IPS-18a (cell line): ENCODE data around the gene CHST3.

Experiments used
- H3K27ac ChIP-seq: one replicate; pipeline ENCODE4 v1.5.1; 2013; ENCODE audit warnings: low read length
- H3K27me3 ChIP-seq: one replicate; pipeline ENCODE4 v1.6.1; 2013; ENCODE audit warnings: mild to moderate bottlenecking, low read length; ENCODE audit not compliant: control insufficient read depth, insufficient read depth
- H3K36me3 ChIP-seq: one replicate; pipeline ENCODE4 v1.6.1; 2013; ENCODE audit warnings: low read depth, low read length; ENCODE audit not compliant: control insufficient read depth
- H3K4me1 ChIP-seq: one replicate; pipeline ENCODE4 v1.6.1; 2013; ENCODE audit warnings: low read depth, low read length; ENCODE audit not compliant: control insufficient read depth
- H3K4me3 ChIP-seq: one replicate; pipeline ENCODE4 v1.5.1; 2013; ENCODE audit warnings: low read length
- H3K9ac ChIP-seq: one replicate; pipeline ENCODE4 v1.6.1; 2013; ENCODE audit warnings: mild to moderate bottlenecking, low read length, moderate library complexity
- H3K9me3 ChIP-seq: one replicate; pipeline ENCODE4 v1.6.1; 2013; ENCODE audit warnings: low read depth, low read length; ENCODE audit not compliant: control insufficient read depth

Gene CHST3

DNA sequence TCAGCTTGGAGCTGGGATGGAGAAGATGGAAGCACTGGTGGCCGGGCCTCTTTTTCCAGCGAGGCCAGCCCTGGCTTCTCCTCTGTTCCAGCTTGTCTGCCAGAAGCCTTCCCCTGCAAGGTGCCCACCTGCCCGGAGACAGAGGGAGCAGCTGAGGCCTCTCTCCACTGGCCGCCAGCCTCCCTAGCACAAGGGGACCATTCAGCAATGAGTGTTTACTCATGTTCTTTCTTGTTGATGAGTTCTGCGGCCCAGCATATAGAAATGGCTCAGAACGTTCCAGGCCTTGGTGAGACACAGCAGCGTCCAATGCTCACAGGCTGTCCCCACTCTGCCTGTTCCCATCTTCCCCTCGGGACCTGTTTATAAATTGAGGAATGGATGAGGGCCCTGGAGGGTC is 47.3 kb downstream of the CHST3 start:
- no peaks in the 10 kb centered on the region for H3K4me1 ChIP-seq
- H3K27me3 ChIP-seq: no peaks in the 10 kb centered on the region
- no peak overlapping the region for H3K27ac ChIP-seq
- no peak overlapping the region for H3K9ac ChIP-seq
- no peak overlapping the region for H3K4me3 ChIP-seq
- H3K36me3 ChIP-seq: no peaks in the 10 kb centered on the region
- H3K9me3 ChIP-seq: no peaks in the 10 kb centered on the region

DNA sequence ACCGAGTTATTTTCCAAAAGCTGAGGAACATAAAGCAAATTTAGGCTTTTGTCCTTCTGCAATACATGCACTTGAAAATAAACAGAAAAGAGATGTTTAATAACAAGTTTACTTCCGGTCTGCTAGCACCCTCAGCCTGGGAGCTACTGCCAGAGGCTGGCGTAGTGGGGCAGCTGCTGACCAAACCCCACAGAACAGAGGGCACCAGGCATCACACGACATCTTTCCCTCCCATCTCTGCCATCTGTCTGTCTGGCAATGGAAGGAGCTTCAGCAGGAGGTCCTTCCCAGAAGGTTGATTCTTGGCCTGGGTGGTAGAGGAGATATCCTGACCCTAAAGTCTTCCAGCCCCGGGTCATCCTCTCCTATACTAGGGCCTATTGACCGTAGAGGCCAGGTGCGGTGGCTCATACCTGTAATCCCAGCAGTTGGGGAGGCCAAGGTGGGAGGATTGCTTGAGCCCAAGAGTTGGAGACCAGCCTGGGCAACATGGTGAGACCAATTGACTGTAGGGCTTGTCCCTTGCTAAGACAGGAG is 47.8 kb downstream of the CHST3 start:
- no peak overlapping the region for H3K27ac ChIP-seq
- no peaks in the 10 kb centered on the region for H3K4me1 ChIP-seq
- no peaks in the 10 kb centered on the region for H3K9me3 ChIP-seq
- H3K36me3 ChIP-seq: no peaks in the 10 kb centered on the region
- H3K27me3 ChIP-seq: no peaks in the 10 kb centered on the region
- H3K9ac ChIP-seq: no peak overlapping the region
- H3K4me3 ChIP-seq: no peak overlapping the region

DNA sequence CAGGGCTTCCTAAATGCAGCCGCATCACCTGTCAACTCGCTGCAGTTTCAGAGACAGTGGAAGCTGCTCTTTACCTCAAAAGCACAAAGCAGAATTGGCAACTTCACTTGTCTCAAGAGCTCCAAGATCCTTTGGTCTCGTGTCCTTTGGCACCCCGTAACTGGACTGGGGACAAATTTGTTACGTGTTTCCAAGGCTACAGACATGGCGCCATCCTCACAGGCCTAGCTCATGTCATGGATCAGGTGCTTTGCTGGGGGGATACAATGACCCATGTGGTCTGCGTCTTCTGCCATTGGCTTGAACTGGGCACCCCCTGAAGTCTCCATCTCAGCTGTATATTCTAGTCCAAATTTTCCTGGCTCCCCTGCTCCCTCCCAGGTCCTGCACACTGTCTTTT is 48.6 kb downstream of the CHST3 start:
- Histone ChIP-seq H3K4me3 (no peak overlapping the region), H3K27ac (no peak overlapping the region), H3K9ac (no peak overlapping the region), H3K36me3 (no peaks in the 10 kb centered on the region), H3K27me3 (no peaks in the 10 kb centered on the region), H3K9me3 (no peaks in the 10 kb centered on the region), H3K4me1 (no peaks in the 10 kb centered on the region)

DNA sequence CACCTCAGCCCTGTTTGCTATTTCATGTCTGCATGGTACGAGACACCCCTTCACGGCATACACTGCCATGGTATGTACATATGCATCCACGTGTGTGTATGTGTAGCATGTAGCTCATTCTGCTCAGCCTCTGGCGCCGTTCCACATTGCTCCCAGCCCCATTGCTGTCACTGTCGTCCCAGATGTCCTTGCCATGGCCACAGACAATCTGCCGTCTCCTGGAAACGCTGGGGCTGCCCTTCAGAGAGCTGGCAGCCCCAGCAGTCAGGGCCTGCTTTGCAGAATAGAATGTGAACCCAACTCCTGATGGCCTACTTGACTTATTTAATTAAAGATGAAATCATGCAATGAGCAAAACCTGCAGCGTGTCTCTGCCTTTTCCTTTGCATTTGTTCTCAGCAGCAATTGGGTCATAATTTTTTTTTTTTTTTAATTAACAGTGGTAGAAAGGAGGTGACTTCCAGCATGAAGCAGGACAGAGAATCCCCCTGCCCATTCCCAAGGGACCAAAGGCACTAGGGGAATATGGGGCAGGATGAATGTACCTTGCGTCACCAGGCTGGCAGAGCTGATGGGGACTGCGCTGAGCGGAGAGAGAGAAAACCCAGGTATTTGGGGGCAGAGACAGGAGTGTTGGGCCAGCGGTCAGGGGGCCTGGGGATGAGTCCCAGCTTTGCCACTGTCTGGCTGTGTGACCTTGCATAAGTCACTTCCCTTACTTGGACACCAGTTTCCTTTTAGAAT is 49.2 kb downstream of the CHST3 start:
- no peaks in the 10 kb centered on the region for H3K36me3 ChIP-seq
- no peak overlapping the region for H3K9ac ChIP-seq
- H3K4me3 ChIP-seq: no peak overlapping the region
- no peak overlapping the region for H3K27ac ChIP-seq
- no peaks in the 10 kb centered on the region for H3K4me1 ChIP-seq
- no peaks in the 10 kb centered on the region for H3K9me3 ChIP-seq
- no peaks in the 10 kb centered on the region for H3K27me3 ChIP-seq

DNA sequence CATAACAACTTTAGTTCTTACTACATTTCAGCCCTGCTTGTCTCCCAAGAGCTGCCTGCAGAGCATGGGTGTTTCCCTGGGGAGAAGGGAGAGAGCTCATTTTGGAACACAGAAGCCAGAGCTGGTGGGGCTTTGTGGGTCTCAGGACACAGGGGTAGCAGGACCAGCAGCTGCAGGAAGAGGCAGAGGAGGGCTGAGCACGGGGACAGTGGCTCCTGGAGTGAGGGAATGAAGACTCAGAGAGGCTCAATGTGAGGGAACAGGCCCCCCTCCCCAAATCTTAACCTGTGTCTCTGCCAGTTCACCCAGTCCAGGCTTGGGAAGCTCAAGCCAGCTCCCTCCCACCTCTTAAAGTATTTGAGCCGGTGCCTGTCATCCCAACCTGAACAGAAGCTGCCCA is 50.0 kb downstream of the CHST3 start:
- H3K4me1 ChIP-seq: no peaks in the 10 kb centered on the region
- H3K9me3 ChIP-seq: no peaks in the 10 kb centered on the region
- no peak overlapping the region for H3K27ac ChIP-seq
- H3K9ac ChIP-seq: no peak overlapping the region
- H3K36me3 ChIP-seq: no peaks in the 10 kb centered on the region
- no peaks in the 10 kb centered on the region for H3K27me3 ChIP-seq
- H3K4me3 ChIP-seq: no peak overlapping the region

DNA sequence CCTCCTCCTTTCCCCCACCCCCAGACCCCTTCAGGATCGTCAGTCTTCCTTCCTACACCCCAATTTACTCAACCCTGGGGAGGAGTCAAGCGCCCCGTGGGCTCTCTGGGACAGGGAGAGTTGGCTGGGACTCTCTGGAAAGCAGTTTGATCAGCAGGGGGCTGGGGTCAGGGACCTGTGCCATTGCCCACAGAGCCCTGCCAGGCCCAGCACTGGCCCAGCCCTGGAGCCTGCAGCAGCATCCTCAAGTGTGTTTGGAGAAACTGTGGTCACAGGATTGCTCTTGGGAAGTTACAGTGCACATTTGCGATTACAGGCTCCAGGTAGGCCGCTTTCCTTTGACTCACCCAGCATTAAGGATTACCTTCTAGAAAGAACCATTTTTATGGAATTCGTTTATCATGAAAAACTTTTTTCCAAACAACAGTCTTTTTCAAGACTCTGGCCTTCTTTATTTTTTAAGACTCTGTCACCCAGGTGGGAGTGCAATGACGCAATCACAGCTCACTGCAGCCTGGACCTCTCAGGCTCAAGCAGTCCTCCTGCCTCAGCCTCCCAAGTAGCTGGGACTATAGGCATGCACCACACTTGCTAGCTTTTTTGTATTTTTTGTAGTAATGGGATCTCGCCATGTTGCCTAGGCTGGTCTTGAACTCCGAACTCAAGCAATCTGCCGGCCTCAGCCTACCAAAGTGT is 50.7 kb downstream of the CHST3 start:
- Histone ChIP-seq H3K4me1 (no peaks in the 10 kb centered on the region), H3K9me3 (no peaks in the 10 kb centered on the region), H3K9ac (no peak overlapping the region), H3K4me3 (no peak overlapping the region), H3K27ac (no peak overlapping the region), H3K27me3 (no peaks in the 10 kb centered on the region), H3K36me3 (no peaks in the 10 kb centered on the region)

DNA sequence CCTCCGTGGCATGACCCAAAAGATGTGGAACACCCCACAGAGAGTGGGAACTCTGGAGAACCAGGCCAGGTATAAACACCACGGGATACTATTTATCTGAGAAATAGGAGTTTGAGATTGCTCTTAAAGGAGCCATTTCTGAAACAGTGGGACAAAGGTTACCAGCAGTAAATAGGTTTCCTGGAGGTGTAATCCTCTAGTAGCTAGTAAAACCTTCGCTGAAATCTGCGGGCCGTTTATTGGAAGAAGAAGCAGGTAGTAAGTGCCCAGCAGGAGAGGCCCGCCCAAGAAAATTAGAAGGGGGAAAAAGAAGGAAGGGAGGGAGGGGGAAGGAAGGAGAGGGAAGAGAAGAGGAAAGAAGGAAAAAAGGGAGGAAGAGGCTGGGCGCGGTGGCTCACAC is 51.6 kb downstream of the CHST3 start:
- Histone ChIP-seq H3K27me3 (no peaks in the 10 kb centered on the region), H3K27ac (no peak overlapping the region), H3K9ac (no peak overlapping the region), H3K36me3 (no peaks in the 10 kb centered on the region), H3K4me3 (no peak overlapping the region), H3K9me3 (no peaks in the 10 kb centered on the region), H3K4me1 (no peaks in the 10 kb centered on the region)

DNA sequence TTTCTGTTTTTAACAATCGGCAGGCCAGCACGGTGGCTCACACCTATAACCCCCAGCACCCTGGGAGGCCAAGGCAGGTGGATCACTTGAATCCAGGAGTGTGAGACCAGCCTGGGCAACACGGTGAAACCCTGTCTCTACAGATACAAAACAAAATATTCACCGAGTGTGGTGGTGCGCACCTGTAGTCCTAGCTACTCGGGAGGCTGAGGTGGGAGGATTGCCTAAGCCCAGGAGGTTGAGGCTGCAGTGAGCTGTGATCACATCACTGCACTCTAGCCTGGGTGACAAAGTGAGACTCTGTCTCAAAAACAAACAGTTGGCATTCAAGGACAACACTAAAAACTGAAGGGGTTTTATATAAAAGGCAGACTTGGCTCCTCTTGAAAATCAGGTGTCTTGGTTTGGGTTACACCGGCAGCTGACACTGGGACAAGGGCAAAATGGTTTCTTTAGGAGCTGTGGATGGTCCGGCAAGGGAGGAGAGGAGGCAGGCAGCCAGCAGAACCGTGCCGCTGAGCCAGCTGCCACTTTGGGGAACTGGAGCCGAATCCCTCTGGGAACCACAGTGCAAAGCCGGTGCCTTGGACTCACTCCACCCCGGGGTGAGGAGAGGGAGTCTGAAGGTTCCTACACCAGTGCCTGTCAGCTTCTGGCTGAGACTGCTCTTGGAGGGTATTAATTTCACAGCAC is 52.6 kb downstream of the CHST3 start:
- H3K4me1 ChIP-seq: no peaks in the 10 kb centered on the region
- no peaks in the 10 kb centered on the region for H3K27me3 ChIP-seq
- no peaks in the 10 kb centered on the region for H3K9me3 ChIP-seq
- H3K9ac ChIP-seq: no peak overlapping the region
- H3K27ac ChIP-seq: no peak overlapping the region
- H3K4me3 ChIP-seq: no peak overlapping the region
- H3K36me3 ChIP-seq: no peaks in the 10 kb centered on the region

DNA sequence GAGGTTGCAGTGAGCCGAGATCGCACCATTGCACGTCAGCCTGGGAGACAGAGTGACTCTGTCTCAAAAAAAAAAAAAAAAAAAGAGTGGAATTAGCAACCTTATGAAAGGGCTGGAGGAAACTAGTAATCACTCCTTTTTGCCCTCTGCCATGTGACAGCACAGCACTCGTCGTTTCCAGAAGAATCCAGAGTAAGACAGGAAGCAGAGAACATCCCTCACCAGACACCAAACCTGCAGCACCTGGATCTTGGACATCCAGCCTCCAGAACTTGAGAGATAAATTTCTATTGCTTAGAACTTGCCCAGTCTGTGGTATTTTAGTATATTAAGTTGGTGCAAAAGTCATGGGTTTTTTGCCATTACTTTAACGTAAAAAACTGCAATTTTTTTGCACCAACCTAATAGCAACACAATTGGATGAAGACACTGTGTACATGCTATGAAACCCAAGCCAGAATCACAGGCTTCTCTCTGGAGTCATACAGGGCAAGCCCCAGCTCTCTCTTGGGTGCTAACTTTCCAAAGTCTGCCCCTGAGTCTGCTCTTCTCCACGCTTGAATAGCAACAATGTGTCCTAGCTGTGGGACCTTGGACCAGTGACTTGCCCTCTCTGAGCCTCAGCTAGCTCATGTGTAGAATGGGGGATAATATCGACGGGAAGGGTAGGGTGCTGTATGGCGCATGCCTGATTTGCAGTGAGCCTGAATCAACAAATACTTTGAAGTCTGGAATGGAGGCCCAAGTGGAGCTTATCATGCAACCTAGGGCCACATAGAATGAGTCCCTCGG is 55.1 kb downstream of the CHST3 start:
- Histone ChIP-seq H3K27me3 (no peaks in the 10 kb centered on the region), H3K27ac (no peak overlapping the region)

DNA sequence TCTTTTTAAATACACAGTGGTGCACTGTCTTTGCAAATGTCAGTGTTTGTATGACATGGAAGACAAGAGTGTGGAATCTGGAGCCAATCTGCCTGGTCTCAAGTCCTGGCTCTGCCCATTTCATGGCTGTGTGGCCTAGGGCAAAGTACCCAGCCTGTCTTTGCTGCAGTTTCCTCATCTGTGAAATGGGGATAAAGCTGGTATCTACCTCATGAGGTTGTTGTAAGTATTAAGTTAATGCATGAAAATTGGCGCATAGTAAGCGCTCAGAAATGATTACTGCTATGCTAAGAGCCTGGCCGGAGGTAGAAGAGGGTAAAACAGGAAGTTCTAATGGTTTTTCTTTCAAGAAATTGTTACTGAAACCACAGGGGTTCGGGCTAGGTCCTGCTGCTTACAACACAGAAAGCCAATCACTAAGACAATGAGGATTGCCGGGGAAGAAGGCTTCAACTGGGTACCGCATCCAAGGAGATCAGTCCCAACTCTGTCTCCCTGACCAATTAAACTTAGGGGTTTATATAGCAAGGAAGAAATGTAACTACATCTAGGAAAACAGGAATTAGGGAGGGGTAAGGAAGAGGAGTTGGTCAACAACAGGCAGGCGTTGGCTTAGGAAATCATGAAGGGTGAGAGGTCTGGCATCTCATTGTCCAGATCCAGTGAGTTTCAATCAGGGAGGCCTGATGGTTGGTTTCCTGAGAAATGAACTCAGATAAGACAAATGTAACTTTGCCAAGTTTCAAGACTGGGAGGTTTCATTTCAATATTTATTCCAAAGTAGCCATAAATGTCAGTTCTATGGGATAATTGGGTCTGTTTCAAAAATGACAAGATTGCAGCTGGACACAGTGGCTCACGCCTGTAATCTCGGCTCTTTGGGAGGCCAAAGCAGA is 57.0 kb downstream of the CHST3 start:
- Histone ChIP-seq H3K9ac (no peak overlapping the region), H3K4me3 (no peak overlapping the region), H3K27me3 (no peaks in the 10 kb centered on the region), H3K9me3 (no peaks in the 10 kb centered on the region), H3K36me3 (no peaks in the 10 kb centered on the region), H3K27ac (no peak overlapping the region), H3K4me1 (no peaks in the 10 kb centered on the region)

More for the DNA sequence above, 55.1 kb downstream of the CHST3 start:
- Histone ChIP-seq H3K4me3 (no peak overlapping the region), H3K4me1 (no peaks in the 10 kb centered on the region), H3K9ac (no peak overlapping the region), H3K36me3 (no peaks in the 10 kb centered on the region), H3K9me3 (no peaks in the 10 kb centered on the region)
